ENCODE results near the gene TRIM56.
A peak's percentile ranks its signal among the peaks of the same experiment; 100 is the strongest.
"Not testable (repeated sequence)": the region's sequence is repeated elsewhere in the genome, so short reads cannot be mapped to it uniquely, and the experiment has no call there.

Gene TRIM56

DNA sequence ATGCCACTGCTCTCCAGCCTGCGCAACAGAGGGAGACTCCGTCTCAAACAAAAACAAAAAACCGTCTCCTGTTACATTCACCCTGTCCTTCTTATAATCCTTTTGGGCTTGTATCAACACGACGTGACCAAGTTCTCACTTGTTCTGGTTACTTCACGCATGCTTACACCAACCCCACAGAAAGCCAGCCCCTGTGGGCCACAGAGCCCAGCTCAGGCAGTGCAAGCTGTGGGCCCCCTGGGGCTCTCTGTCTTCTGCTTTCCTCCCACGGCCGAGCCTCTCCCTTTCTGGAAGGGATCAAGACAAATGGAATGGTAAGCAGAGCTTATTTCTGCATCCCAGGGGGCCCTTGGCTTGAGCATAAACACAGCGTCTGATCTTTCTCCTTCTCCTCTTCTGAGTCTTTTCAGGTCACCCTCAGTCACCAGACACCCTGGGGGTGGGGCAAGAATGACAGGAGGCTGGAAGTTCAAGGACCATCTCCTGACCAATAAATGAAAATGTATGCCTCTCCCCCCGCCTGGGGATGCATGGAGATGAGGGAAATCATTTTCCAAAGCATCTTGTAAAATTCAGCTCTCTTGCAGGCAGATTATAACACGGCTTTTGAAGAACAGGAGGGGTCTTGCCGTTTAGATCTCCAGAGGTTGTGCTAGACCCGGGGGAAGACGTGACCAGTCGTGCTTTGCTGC is 19.0 kb upstream of the TRIM56 start:
- TF ChIP-seq, protein P1, sequence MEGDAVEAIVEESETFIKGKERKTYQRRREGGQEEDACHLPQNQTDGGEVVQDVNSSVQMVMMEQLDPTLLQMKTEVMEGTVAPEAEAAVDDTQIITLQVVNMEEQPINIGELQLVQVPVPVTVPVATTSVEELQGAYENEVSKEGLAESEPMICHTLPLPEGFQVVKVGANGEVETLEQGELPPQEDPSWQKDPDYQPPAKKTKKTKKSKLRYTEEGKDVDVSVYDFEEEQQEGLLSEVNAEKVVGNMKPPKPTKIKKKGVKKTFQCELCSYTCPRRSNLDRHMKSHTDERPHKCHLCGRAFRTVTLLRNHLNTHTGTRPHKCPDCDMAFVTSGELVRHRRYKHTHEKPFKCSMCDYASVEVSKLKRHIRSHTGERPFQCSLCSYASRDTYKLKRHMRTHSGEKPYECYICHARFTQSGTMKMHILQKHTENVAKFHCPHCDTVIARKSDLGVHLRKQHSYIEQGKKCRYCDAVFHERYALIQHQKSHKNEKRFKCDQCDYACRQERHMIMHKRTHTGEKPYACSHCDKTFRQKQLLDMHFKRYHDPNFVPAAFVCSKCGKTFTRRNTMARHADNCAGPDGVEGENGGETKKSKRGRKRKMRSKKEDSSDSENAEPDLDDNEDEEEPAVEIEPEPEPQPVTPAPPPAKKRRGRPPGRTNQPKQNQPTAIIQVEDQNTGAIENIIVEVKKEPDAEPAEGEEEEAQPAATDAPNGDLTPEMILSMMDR (conservative IDR thresholded peaks at IDR 0.05; ENCODE audit: low read depth, low read length): no peak

DNA sequence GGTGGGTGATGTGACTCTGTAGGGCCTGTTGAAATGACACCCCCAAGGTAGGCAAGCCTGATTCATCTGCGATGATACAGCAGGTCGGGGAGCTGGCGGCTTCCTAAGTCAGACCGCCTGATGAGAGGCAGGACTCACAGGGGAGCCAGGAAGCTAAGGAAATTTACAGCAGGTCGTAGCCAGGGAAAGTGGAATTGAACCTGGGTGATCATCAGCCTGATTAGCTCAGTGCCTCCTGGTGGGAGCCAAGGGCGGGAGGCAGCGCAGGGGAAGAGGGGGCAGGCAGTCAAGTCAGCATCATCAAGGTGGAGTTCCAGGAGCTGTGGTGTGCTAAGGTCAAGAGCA is 18.5 kb upstream of the TRIM56 start:
- TF ChIP-seq, protein P1 (conservative IDR thresholded peaks at IDR 0.05; ENCODE audit: low read depth, low read length): peak; percentile 12
- peak; percentile 52 for DNase-seq (ENCODE audit: low read depth)
- H3K4me3 ChIP-seq (ENCODE audit: low read depth, low read length): no peak overlapping the region

More for the DNA sequence above, 19.0 kb upstream of the TRIM56 start:
- no peak overlapping the region for H3K4me3 ChIP-seq (ENCODE audit: low read depth, low read length)
- peak; percentile 83 for DNase-seq (ENCODE audit: low read depth)

DNA sequence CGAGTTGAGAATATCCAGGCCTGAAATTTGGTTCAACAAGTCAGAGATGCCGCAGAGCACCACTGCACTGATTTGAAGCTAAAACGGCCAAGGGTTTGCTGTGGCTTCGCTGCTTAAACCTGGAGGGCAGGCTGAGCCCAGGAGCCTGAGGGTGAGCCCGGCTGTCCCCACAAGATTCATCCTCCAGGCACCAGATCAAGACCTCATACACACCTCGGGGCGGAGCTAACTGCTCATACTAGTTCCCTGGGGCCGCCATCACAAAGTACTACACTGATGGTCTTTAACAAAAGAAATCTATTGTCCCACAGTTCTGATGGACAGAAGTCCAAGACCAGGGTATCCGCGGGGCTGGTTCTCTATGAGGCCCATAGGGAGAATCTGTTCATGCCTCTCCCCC is 16.9 kb upstream of the TRIM56 start:
- H3K4me3 ChIP-seq (ENCODE audit: low read depth, low read length): no peak overlapping the region
- TF ChIP-seq, protein P1 (conservative IDR thresholded peaks at IDR 0.05; ENCODE audit: low read depth, low read length): no peak
- DNase-seq (ENCODE audit: low read depth): no peak

DNA sequence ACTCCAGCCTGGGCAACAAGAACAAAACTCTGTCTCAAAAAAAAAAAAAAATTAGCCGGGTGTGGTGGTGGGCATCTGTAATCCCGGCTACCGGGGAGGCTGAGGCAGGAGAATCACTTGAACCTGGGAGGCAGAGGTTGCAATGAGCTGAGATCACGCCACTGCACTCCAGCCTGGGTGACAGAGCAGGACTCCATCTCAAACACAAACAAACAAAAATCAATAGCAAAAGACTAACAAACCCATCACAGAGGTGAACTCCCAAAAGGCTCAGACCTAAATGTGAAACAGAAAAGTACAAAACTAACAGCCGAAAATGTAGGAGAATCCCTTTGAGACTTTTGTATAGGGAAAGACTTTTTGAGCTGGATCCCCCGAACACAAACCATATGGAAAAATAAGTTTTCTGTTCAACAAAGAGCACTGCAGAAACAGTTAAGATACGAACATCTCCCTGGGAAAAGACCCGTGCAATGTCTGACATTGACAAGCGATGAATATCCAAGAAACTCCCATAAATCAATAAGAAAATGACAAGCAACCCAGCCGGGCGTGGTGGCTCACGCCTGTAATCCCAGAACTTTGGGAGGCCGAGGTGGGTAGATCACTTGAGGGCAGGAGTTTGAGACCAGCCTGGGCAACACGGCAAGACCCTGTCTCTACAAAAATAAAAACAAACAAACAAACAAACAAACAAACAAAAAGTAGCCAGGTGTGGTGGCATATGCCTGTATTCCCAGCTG is 13.7 kb upstream of the TRIM56 start:
- DNase-seq (ENCODE audit: low read depth); H3K4me3 ChIP-seq (ENCODE audit: low read depth, low read length): not testable (repeated sequence)

DNA sequence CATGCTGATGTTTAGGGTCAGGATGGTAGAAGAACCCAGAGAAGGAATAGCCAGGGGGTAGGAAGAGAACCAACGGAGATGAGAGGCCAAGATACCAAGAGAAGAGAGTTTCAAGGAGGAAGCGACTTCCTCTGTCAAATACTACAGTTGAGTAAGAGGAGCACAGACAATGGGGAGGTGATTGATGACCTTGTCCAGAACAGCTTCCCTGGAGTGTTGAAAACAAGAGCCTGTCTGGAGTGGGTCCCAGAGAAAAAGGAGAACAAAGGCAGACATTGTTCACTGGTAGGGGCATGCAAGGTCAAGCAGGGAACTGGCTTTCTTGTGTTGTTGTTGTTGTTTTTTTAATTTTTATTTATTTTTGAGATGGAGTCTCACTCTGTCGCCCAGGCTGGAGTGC is 9.6 kb upstream of the TRIM56 start:
- no peak overlapping the region for H3K4me3 ChIP-seq (ENCODE audit: low read depth, low read length)
- TF ChIP-seq, protein P1 (conservative IDR thresholded peaks at IDR 0.05; ENCODE audit: low read depth, low read length): no peak
- DNase-seq (ENCODE audit: low read depth): no peak

DNA sequence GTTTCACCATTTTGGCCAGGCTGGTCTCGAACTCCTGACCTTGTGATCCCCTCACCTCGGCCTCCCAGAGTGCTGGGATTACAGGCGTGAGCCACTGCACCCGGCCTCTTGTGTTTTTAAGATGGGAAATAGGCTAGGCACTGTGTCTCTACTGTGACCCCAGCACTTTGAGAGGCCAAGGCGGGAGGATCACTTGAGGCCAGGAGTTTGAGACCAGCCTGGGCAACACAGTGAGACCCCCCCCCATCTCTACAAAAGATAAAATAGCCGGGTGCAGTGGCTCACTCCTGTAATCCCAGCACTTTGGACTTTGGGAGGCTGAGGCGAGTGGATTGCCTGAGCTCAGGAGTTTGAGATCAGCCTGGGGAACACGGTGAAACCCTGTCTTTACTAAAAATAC is 9.1 kb upstream of the TRIM56 start:
- not testable (repeated sequence) for H3K4me3 ChIP-seq (ENCODE audit: low read depth, low read length); DNase-seq (ENCODE audit: low read depth)

DNA sequence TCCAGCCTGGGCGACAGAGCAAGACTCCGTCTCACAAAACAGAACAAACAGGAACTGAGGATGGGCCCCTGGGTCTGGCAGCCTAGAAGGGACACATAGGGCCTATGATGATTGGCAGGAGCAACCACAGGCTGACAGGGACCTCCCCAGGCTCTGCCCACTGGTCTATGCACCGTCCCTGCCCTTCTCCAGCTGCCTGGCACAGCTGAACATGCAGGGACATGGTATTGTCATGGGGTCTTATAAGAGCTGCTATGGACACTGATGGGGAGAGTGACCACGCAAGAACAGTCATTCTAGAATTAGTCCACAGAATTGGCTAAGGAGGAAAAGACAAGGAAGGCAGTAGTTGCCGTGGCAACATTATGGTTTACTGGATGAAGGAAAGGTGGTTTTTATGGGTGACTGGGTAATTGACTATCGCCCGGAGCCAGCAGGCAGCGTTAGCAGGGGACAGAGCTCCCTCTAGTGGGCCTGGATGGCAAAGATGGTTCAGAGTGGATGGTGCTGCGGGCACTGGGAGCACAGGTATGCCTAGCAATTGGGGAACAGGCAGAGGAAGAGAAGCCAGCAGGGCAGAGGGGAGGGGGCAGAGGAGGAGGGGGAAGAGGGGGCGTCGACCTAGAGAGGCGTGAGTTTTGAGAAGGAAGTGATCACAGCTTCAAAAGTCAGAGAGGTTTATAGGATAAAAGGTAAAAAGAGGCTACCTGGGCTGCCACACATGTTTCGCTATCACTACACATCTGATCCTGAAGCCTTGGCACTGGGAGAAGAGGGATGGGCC is 7.8 kb upstream of the TRIM56 start:
- DNase-seq (ENCODE audit: low read depth): peak; percentile 79
- H3K4me3 ChIP-seq (ENCODE audit: low read depth, low read length): no peak overlapping the region
- TF ChIP-seq, protein P1 (conservative IDR thresholded peaks at IDR 0.05; ENCODE audit: low read depth, low read length): peak; percentile 95

Measured in choroid plexus epithelial cell (primary cell).